Measurements from ENCODE around the gene CERK. TPM values are rescaled to one million over a fixed set of nuclear protein-coding genes. Genes with fewer than 3 reads are reported as not detected.

Gene CERK
- total and polyA plus RNA-seq, 2 of the 8 experiments (the other 6 are each of a cell fraction or from before 2014, with no cell fraction given): 26.6 to 59.0 TPM

DNA sequence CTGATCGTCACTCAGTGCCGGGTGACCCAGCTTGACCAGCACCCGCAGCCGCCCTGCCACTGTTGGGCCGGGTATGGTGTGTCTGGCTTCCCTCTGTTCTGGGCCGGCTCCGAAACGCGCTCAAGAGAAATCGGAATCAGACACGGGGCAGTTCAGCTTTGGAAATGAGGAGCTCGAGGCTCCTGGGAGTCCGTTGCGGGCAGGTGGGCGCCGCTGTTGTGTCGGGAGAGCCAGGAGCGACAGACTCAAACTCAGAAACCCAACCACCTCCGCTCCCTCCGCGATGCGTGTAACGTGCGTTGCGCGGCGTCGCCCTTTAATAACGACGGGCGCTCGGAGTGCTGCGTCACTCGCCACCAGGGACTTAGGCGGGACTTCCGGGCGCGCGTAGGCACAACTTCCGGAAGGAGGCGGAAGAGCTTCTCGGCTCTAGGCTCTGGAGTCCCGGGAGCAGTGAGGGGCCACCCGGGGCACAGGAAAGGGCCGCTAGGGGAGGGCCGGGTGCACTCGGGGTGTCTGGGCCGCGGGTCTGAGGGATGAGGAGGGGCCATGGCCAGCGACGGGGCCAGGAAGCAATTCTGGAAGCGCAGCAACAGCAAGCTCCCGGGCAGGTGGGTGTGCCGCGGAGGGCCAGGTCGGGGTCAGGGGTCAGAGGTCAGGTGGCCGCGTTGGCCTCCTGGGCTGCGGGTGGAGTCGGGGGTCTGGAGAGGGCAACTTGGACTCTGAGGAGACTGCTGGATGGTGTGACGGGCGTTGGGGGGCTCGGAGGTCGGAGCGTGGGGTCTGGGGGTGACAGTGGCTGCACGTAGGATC lies 24.4 kb upstream of the CERK start, which contains the start of gene TBC1D22A (continued):
- TF ChIP-seq TEAD4 (IDR thresholded peaks at IDR 0.05; ENCODE audit: low read depth, low read length): no peak
- TF ChIP-seq ATF3 (IDR thresholded peaks at IDR 0.05; ENCODE audit: insufficient read depth, low read depth, low read length): peak; percentile 91
- peak; percentile 97 for TF ChIP-seq GABPA (IDR thresholded peaks at IDR 0.05; ENCODE audit: borderline replicate concordance, insufficient read depth, low read length)
- no peak for TF ChIP-seq ZNF274 (IDR thresholded peaks at IDR 0.05; ENCODE audit: borderline replicate concordance, extremely low read depth, low read length)
- peak in 1 of 2 experiments; percentile 83; a peak in 1 of 3 replicates for TF ChIP-seq EP300 (IDR thresholded peaks at IDR 0.05; ENCODE audit: borderline replicate concordance in 1 of 2, low read depth in 2 of 2, low read length in 2 of 2)
- TF ChIP-seq TCF12 (IDR thresholded peaks at IDR 0.05; ENCODE audit: low read depth, low read length): no peak
- peak; percentile 43; the same call in 1 of the 2 replicates for TF ChIP-seq JUND (IDR thresholded peaks at IDR 0.05; ENCODE audit: low read length)
- TF ChIP-seq HDAC6 (IDR thresholded peaks at IDR 0.05; ENCODE audit: low read depth, low read length): no peak
- TF ChIP-seq SIN3A (conservative IDR thresholded peaks at IDR 0.05 in 1 of 2, IDR thresholded peaks at IDR 0.05 in 1 of 2; ENCODE audit: low read depth in 1 of 2, low read length in 2 of 2): peak; percentile 23 to 83; a peak in 3 of 4 replicates
- TF ChIP-seq NANOG (IDR thresholded peaks at IDR 0.05; ENCODE audit: insufficient read depth, low read depth, low read length, poor library complexity, severe bottlenecking): no peak
- no peak for TF ChIP-seq RAD21 (IDR thresholded peaks at IDR 0.05 in 1 of 2, conservative IDR thresholded peaks at IDR 0.05 in 1 of 2; ENCODE audit: low read depth in 2 of 2, low read length in 2 of 2)
- TF ChIP-seq YY1 (IDR thresholded peaks at IDR 0.05; ENCODE audit: low read depth, low read length): no peak
- peak; percentile 69; the same call in 1 of the 2 replicates for TF ChIP-seq CHD2 (IDR thresholded peaks at IDR 0.05; ENCODE audit: low read length)
- no peak; the same call in none of the 2 replicates for TF ChIP-seq KDM5A (IDR thresholded peaks at IDR 0.05; ENCODE audit: low read length)
- peak; percentile 96 for TF ChIP-seq TBP (IDR thresholded peaks at IDR 0.05; ENCODE audit: low read depth, low read length)
- TF ChIP-seq SRF (IDR thresholded peaks at IDR 0.05; ENCODE audit: low read depth, low read length): peak; percentile 81; the same call in 1 of the 2 replicates
- TF ChIP-seq FOSL1 (IDR thresholded peaks at IDR 0.05; ENCODE audit: insufficient read depth, low read depth, low read length): no peak
- TF ChIP-seq HDAC2 (IDR thresholded peaks at IDR 0.05; ENCODE audit: borderline replicate concordance in 1 of 2, low read depth in 2 of 2, low read length in 2 of 2): peak in 1 of 2 experiments; percentile 69; a peak in 1 of 4 replicates
- no peak for TF ChIP-seq KDM1A (IDR thresholded peaks at IDR 0.05; ENCODE audit: borderline replicate concordance, low read length)
- TF ChIP-seq ATF2 (IDR thresholded peaks at IDR 0.05; ENCODE audit: low read length): no peak

Measured in H1 (cell line).